Ectodermal cell (in vitro differentiated cells): Measurements from ENCODE around the gene ID1.

Experiments
- H3K27ac ChIP-seq: 2 replicates; pipeline ENCODE4 v1.7.0; 2013; ENCODE audit warnings: mild to moderate bottlenecking, low read depth, low read length; ENCODE audit not compliant: insufficient read depth, poor library complexity, severe bottlenecking
- H3K27me3 ChIP-seq: 2 replicates; pipeline ENCODE4 v1.7.0; 2013; ENCODE audit warnings: mild to moderate bottlenecking, low read length; ENCODE audit not compliant: insufficient read depth, control insufficient read depth, poor library complexity, severe bottlenecking
- H3K36me3 ChIP-seq: one replicate; pipeline ENCODE4 v1.7.0; 2013; ENCODE audit warnings: low read length; ENCODE audit not compliant: control insufficient read depth, insufficient read depth
- H3K4me1 ChIP-seq: one replicate; pipeline ENCODE4 v1.7.0; 2013; ENCODE audit warnings: low read length; ENCODE audit not compliant: control insufficient read depth, insufficient read depth
- H3K4me3 ChIP-seq: 2 replicates; pipeline ENCODE4 v1.7.0; 2013; ENCODE audit warnings: low read depth, low read length, control low read depth; ENCODE audit not compliant: insufficient read depth
- H3K9me3 ChIP-seq: 2 replicates; pipeline ENCODE4 v1.7.0; 2013; ENCODE audit warnings: mild to moderate bottlenecking, low read length, moderate library complexity; ENCODE audit not compliant: control insufficient read depth
- WGBS, 2 experiments: methylation state at CpG; one replicate each; pipeline ENCODE4 v1.1.7; 2013; ENCODE audit warnings: missing lambda C conversion rate in 2 of 2; 5-methylcytosine and 5-hydroxymethylcytosine counted together

The ID1 gene

GRCh38 chr20:31567380-31567720, 37.7 kb upstream of the ID1 start:
- Histone ChIP-seq H3K36me3 (peaks cover 20% of the 10 kb centered on the region), H3K4me1 (peaks cover 15% of the 10 kb centered on the region), H3K27me3 (no peaks in the 10 kb centered on the region), H3K9me3 (no peaks in the 10 kb centered on the region), H3K4me3 (no peak overlapping the region), H3K27ac (no peak overlapping the region)

GRCh38 chr20:31568041-31568731, 36.9 kb upstream of the ID1 start:
- H3K9me3 ChIP-seq: no peaks in the 10 kb centered on the region
- H3K27ac ChIP-seq: no peak overlapping the region

GRCh38 chr20:31568773-31569162, 36.3 kb upstream of the ID1 start:
- Histone ChIP-seq H3K4me3 (no peak overlapping the region), H3K27me3 (no peaks in the 10 kb centered on the region), H3K27ac (no peak overlapping the region), H3K36me3 (peaks cover 12% of the 10 kb centered on the region), H3K9me3 (no peaks in the 10 kb centered on the region), H3K4me1 (peaks cover 15% of the 10 kb centered on the region)
- WGBS, 2 experiments: 81 to 86% methylated on average over 5 of the region's 5 CpGs

More at GRCh38 chr20:31568041-31568731, 36.9 kb upstream of the ID1 start:
- Histone ChIP-seq H3K36me3 (peaks cover 13% of the 10 kb centered on the region), H3K4me3 (no peak overlapping the region), H3K4me1 (peaks cover 15% of the 10 kb centered on the region), H3K27me3 (no peaks in the 10 kb centered on the region)
- 92 to 95% methylated on average over 21 of the region's 21 CpGs for WGBS, 2 experiments

- no peak overlapping the region for H3K27ac ChIP-seq
- 47 to 51% methylated on average over 9 of the region's 10 CpGs for WGBS, 2 experiments
- H3K36me3 ChIP-seq: peaks cover 7% of the 10 kb centered on the region
- H3K4me1 ChIP-seq: peaks cover 15% of the 10 kb centered on the region
- no peaks in the 10 kb centered on the region for H3K9me3 ChIP-seq
- no peak overlapping the region for H3K4me3 ChIP-seq
- H3K27me3 ChIP-seq: no peaks in the 10 kb centered on the region
These were observed 35.7 kb upstream of the ID1 start for GRCh38 chr20:31569163-31570020.

- H3K27me3 ChIP-seq: no peaks in the 10 kb centered on the region
- peaks cover 4% of the 10 kb centered on the region for H3K36me3 ChIP-seq
- no peak overlapping the region for H3K27ac ChIP-seq
- H3K9me3 ChIP-seq: no peaks in the 10 kb centered on the region
- WGBS, 2 experiments: 91 to 92% methylated on average over 8 of the region's 8 CpGs
- H3K4me1 ChIP-seq: peaks cover 15% of the 10 kb centered on the region
- H3K4me3 ChIP-seq: no peak overlapping the region
These were observed 35.0 kb upstream of the ID1 start for GRCh38 chr20:31570021-31570463.

- Histone ChIP-seq H3K27ac (no peak overlapping the region), H3K4me1 (peaks cover 15% of the 10 kb centered on the region), H3K4me3 (no peak overlapping the region), H3K9me3 (no peaks in the 10 kb centered on the region), H3K27me3 (no peaks in the 10 kb centered on the region), H3K36me3 (peaks cover 2% of the 10 kb centered on the region)
- 94 to 95% methylated on average over 25 of the region's 25 CpGs for WGBS, 2 experiments
These were observed 34.1 kb upstream of the ID1 start for GRCh38 chr20:31570735-31571617.

- Histone ChIP-seq H3K27me3 (no peaks in the 10 kb centered on the region), H3K36me3 (no peaks in the 10 kb centered on the region), H3K4me1 (peaks cover 15% of the 10 kb centered on the region), H3K27ac (peak overlapping the region; percentile 97), H3K9me3 (no peaks in the 10 kb centered on the region), H3K4me3 (peak overlapping the region; percentile 47)
- WGBS, 2 experiments: 50 to 51% methylated on average over 17 of the region's 17 CpGs
These were observed 32.9 kb upstream of the ID1 start for GRCh38 chr20:31572042-31572700.

GRCh38 chr20:31572701-31573554, 32.2 kb upstream of the ID1 start:
- no peaks in the 10 kb centered on the region for H3K9me3 ChIP-seq
- H3K4me1 ChIP-seq: peaks cover 15% of the 10 kb centered on the region
- H3K27ac ChIP-seq: peak overlapping the region; percentile 97
- H3K36me3 ChIP-seq: no peaks in the 10 kb centered on the region
- H3K4me3 ChIP-seq: peak overlapping the region; percentile 47
- no peaks in the 10 kb centered on the region for H3K27me3 ChIP-seq
- 2 to 3% methylated on average over 63 of the region's 63 CpGs for WGBS, 2 experiments
